HepG2 (cell line): Measurements from ENCODE around the gene MAPK8IP3. TPM values are rescaled to one million over a fixed set of nuclear protein-coding genes. Genes with fewer than 3 reads are reported as not detected.
A peak's percentile ranks its signal among the peaks of the same experiment; 100 is the strongest.

Source experiments
- ATF4 ChIP-seq, 2 experiments: fragments of 450-650 bp in 1 of 2; sonication (generic) in 1 of 2; formaldehyde crosslinking; IDR thresholded peaks; 2 replicates each; pipeline versions ENCODE4 v1.5.0 to v1.8.0; 2020 to 2022; ENCODE audit warnings: mild to moderate bottlenecking in 1 of 2, missing genetic modification reagents in 1 of 2
- FOXA1 ChIP-seq, 2 experiments: fragments of 450-650 bp in 1 of 2; sonication (generic) in 1 of 2; formaldehyde crosslinking in 1 of 2; IDR thresholded peaks; 2 replicates each; pipeline versions ENCODE4 v1.4.0 to v1.6.1; 2016 to 2020; ENCODE audit warnings: missing genetic modification reagents in 1 of 2
- GZF1 ChIP-seq: sonication (generic); formaldehyde crosslinking; IDR thresholded peaks from 2 replicates; pipeline ENCODE4 v1.5.1; 2020; ENCODE audit warnings: mild to moderate bottlenecking, missing genetic modification reagents
- ISX ChIP-seq: sonication (generic); formaldehyde crosslinking; conservative IDR thresholded peaks from 2 replicates; pipeline ENCODE4 v1.5.0; 2020; ENCODE audit warnings: missing genetic modification reagents
- PITX1 ChIP-seq: sonication (generic); formaldehyde crosslinking; IDR thresholded peaks from 2 replicates; pipeline ENCODE4 v1.5.1; 2020; ENCODE audit warnings: mild to moderate bottlenecking, missing genetic modification reagents
- POGK ChIP-seq: sonication (generic); formaldehyde crosslinking; conservative IDR thresholded peaks from 2 replicates; pipeline ENCODE4 v1.8.0; 2022; ENCODE audit warnings: mild to moderate bottlenecking, moderate library complexity, missing genetic modification reagents
- RXRA ChIP-seq: sonication (generic); formaldehyde crosslinking; IDR thresholded peaks from 2 replicates; pipeline ENCODE4 v1.5.1; 2020; ENCODE audit warnings: missing genetic modification reagents
- SALL2 ChIP-seq: sonication (generic); formaldehyde crosslinking; IDR thresholded peaks from 2 replicates; pipeline ENCODE4 v1.8.1; 2023; ENCODE audit warnings: mild to moderate bottlenecking, missing genetic modification reagents, inconsistent platforms
- TEAD3 ChIP-seq: optimal IDR thresholded peaks from 2 replicates; pipeline ENCODE3; 2016; ENCODE audit warnings: borderline replicate concordance
- XBP1 ChIP-seq: sonication (generic); formaldehyde crosslinking; IDR thresholded peaks from 2 replicates; pipeline ENCODE4 v1.5.0; 2020; ENCODE audit warnings: missing genetic modification reagents
- ZNF329 ChIP-seq: sonication (generic); formaldehyde crosslinking; IDR thresholded peaks from 2 replicates; pipeline ENCODE4 v1.9.0; 2021; ENCODE audit warnings: low read depth, mild to moderate bottlenecking, missing genetic modification reagents
- ZNF354B ChIP-seq: sonication (generic); formaldehyde crosslinking; IDR thresholded peaks from 2 replicates; pipeline ENCODE4 v1.8.0; 2022; ENCODE audit warnings: mild to moderate bottlenecking, missing genetic modification reagents
- ZNF615 ChIP-seq: sonication (generic); formaldehyde crosslinking; IDR thresholded peaks from 2 replicates; pipeline ENCODE4 v1.5.0; 2020; ENCODE audit warnings: mild to moderate bottlenecking, missing genetic modification reagents, borderline replicate concordance
- polyA plus RNA-seq, 8 experiments: library from polyadenylated mRNA; depleted of rRNA in 3 of 8; stranded (reverse) in 7 of 8; unstranded in 1 of 8; fragments of >200 nt; fragmentation: Illumina TruSeq in 4 of 8; extraction: Trizol in 4 of 8; gene quantifications; 2 replicates each; pipeline versions ENCODE4 v1.2.1 to v1.2.3, GENCODE V29; 2011 to 2016; ENCODE audit warnings: low read depth in 4 of 8, missing spikeins in 1 of 8, mixed read lengths in 1 of 8; ENCODE audit not compliant: insufficient read depth in 1 of 8
- total RNA-seq, 5 experiments: library from RNA; depleted of rRNA; stranded (reverse); fragments of >200 nt; fragmentation: Illumina TruSeq; extraction: Trizol; gene quantifications; 2 replicates each; pipeline ENCODE4 v1.2.3, GENCODE V29; 2016; ENCODE audit warnings: low read depth in 1 of 5
- TF ChIP-seq, protein P1 (sequence below), 2 experiments: sonication (generic) in 1 of 2; formaldehyde crosslinking in 1 of 2; IDR thresholded peaks; 2 replicates each; pipeline versions ENCODE4 v1.4.0 to v1.6.1; 2016 to 2020; ENCODE audit warnings: borderline replicate concordance in 1 of 2, low read depth in 1 of 2, mild to moderate bottlenecking in 1 of 2, missing genetic modification reagents in 1 of 2
- TF ChIP-seq, protein P2 (sequence below): sonication (generic); formaldehyde crosslinking; IDR thresholded peaks from 2 replicates; pipeline ENCODE4 v1.4.0; 2020; ENCODE audit warnings: missing genetic modification reagents, mild to moderate bottlenecking, borderline replicate concordance
- TF ChIP-seq, protein P3 (sequence below): sonication (generic); formaldehyde crosslinking; IDR thresholded peaks from 2 replicates; pipeline ENCODE4 v1.8.0; 2022; ENCODE audit warnings: mild to moderate bottlenecking, missing genetic modification reagents, moderate library complexity
- TF ChIP-seq, protein P4 (sequence below): IDR thresholded peaks from 2 replicates; pipeline ENCODE4 v1.6.1; 2016; ENCODE audit warnings: mild to moderate bottlenecking, missing biosample characterization, missing genetic modification reagents

The MAPK8IP3 gene
- total and polyA plus RNA-seq, 2 of the 13 experiments (the other 11 are each of a cell fraction or from before 2014, with no cell fraction given), result 25.1 to 41.7 TPM

- TF ChIP-seq, protein P1, sequence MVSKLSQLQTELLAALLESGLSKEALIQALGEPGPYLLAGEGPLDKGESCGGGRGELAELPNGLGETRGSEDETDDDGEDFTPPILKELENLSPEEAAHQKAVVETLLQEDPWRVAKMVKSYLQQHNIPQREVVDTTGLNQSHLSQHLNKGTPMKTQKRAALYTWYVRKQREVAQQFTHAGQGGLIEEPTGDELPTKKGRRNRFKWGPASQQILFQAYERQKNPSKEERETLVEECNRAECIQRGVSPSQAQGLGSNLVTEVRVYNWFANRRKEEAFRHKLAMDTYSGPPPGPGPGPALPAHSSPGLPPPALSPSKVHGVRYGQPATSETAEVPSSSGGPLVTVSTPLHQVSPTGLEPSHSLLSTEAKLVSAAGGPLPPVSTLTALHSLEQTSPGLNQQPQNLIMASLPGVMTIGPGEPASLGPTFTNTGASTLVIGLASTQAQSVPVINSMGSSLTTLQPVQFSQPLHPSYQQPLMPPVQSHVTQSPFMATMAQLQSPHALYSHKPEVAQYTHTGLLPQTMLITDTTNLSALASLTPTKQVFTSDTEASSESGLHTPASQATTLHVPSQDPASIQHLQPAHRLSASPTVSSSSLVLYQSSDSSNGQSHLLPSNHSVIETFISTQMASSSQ (IDR thresholded peaks at IDR 0.05; ENCODE audit: low read depth), result no peak
- TF ChIP-seq, protein P1 (CRISPR knock-in tag; IDR thresholded peaks at IDR 0.05; ENCODE audit: borderline replicate concordance), result 0 out of 2 replicates have a peak, but pooled peaks have one; percentile 4
- TF ChIP-seq GZF1 (CRISPR knock-in tag) (no peak), ATF4 (CRISPR knock-in tag; IDR thresholded peaks at IDR 0.05) (no peak), POGK (CRISPR knock-in tag) (peak; percentile 16; the same call in 1 of the 2 replicates), PITX1 (CRISPR knock-in tag) (peak; percentile 21; the same call in 1 of the 2 replicates), SALL2 (no peak), XBP1 (no peak), ZNF354B (CRISPR knock-in tag) (no peak), ZNF615 (CRISPR knock-in tag) (no peak), RXRA (CRISPR knock-in tag) (0 out of 2 replicates have a peak, but pooled peaks have one; percentile 23), FOXA1 (IDR thresholded peaks at IDR 0.05) (no peak), FOXA1 (CRISPR knock-in tag; IDR thresholded peaks at IDR 0.05) (no peak), ZNF329 (CRISPR knock-in tag) (no peak), ISX (no peak), TEAD3 (CRISPR knock-in tag) (peak; percentile 5)
- TF ChIP-seq, protein P2, sequence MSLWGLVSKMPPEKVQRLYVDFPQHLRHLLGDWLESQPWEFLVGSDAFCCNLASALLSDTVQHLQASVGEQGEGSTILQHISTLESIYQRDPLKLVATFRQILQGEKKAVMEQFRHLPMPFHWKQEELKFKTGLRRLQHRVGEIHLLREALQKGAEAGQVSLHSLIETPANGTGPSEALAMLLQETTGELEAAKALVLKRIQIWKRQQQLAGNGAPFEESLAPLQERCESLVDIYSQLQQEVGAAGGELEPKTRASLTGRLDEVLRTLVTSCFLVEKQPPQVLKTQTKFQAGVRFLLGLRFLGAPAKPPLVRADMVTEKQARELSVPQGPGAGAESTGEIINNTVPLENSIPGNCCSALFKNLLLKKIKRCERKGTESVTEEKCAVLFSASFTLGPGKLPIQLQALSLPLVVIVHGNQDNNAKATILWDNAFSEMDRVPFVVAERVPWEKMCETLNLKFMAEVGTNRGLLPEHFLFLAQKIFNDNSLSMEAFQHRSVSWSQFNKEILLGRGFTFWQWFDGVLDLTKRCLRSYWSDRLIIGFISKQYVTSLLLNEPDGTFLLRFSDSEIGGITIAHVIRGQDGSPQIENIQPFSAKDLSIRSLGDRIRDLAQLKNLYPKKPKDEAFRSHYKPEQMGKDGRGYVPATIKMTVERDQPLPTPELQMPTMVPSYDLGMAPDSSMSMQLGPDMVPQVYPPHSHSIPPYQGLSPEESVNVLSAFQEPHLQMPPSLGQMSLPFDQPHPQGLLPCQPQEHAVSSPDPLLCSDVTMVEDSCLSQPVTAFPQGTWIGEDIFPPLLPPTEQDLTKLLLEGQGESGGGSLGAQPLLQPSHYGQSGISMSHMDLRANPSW (CRISPR knock-in tag), result no peak
- TF ChIP-seq, protein P3, sequence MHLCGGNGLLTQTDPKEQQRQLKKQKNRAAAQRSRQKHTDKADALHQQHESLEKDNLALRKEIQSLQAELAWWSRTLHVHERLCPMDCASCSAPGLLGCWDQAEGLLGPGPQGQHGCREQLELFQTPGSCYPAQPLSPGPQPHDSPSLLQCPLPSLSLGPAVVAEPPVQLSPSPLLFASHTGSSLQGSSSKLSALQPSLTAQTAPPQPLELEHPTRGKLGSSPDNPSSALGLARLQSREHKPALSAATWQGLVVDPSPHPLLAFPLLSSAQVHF, result no peak
- TF ChIP-seq, protein P4, sequence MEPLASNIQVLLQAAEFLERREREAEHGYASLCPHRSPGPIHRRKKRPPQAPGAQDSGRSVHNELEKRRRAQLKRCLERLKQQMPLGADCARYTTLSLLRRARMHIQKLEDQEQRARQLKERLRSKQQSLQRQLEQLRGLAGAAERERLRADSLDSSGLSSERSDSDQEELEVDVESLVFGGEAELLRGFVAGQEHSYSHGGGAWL (CRISPR knock-in tag), result peak; percentile 28; the same call in 1 of the 2 replicates
Measured at GRCh38 chr16:1706386-1707192, 594 bp downstream of the MAPK8IP3 start (continued).
